ENCODE measurements around the gene TAOK2. TPM values are rescaled to one million over a fixed set of nuclear protein-coding genes. Genes with fewer than 3 reads are reported as not detected.
A peak's percentile ranks its signal among the peaks of the same experiment; 100 is the strongest.

The TAOK2 gene
- total RNA-seq, 6 experiments from 2014 or later: 50.4 to 56.9 (median 53.0) TPM

- H3K36me3 Mint-ChIP-seq (ENCODE audit: low read depth): peaks cover 20% of the 10 kb centered on the region
- peaks cover 22% of the 10 kb centered on the region for H3K4me1 Mint-ChIP-seq (ENCODE audit: low read depth)
- TF ChIP-seq, protein P1, sequence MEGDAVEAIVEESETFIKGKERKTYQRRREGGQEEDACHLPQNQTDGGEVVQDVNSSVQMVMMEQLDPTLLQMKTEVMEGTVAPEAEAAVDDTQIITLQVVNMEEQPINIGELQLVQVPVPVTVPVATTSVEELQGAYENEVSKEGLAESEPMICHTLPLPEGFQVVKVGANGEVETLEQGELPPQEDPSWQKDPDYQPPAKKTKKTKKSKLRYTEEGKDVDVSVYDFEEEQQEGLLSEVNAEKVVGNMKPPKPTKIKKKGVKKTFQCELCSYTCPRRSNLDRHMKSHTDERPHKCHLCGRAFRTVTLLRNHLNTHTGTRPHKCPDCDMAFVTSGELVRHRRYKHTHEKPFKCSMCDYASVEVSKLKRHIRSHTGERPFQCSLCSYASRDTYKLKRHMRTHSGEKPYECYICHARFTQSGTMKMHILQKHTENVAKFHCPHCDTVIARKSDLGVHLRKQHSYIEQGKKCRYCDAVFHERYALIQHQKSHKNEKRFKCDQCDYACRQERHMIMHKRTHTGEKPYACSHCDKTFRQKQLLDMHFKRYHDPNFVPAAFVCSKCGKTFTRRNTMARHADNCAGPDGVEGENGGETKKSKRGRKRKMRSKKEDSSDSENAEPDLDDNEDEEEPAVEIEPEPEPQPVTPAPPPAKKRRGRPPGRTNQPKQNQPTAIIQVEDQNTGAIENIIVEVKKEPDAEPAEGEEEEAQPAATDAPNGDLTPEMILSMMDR (IDR thresholded peaks at IDR 0.05): no peak
- no peak overlapping the region for H3K4me3 Mint-ChIP-seq
- H3K27me3 Mint-ChIP-seq (ENCODE audit: insufficient read depth): peaks cover 5% of the 10 kb centered on the region
- no peaks in the 10 kb centered on the region for H3K9me3 Mint-ChIP-seq
- H3K27ac Mint-ChIP-seq: no peak overlapping the region
- no peak for DNase-seq
Observed at GRCh38 chr16:29990883-29991570, 17.4 kb downstream of the TAOK2 start.

GRCh38 chr16:29991571-29991904, 17.9 kb downstream of the TAOK2 start:
- Mint-ChIP-seq H3K4me1 (ENCODE audit: low read depth) (peaks cover 22% of the 10 kb centered on the region), H3K9me3 (no peaks in the 10 kb centered on the region), H3K4me3 (no peak overlapping the region), H3K27me3 (ENCODE audit: insufficient read depth) (peaks cover 5% of the 10 kb centered on the region), H3K27ac (no peak overlapping the region), H3K36me3 (ENCODE audit: low read depth) (peaks cover 24% of the 10 kb centered on the region)
- no peak for DNase-seq
- TF ChIP-seq, protein P1 (IDR thresholded peaks at IDR 0.05): no peak

- Mint-ChIP-seq H3K9me3 (no peaks in the 10 kb centered on the region), H3K4me1 (ENCODE audit: low read depth) (peaks cover 29% of the 10 kb centered on the region), H3K36me3 (ENCODE audit: low read depth) (peaks cover 29% of the 10 kb centered on the region), H3K27ac (peak overlapping the region; percentile 62; the same call in 1 of the 2 replicates), H3K4me3 (no peak overlapping the region), H3K27me3 (ENCODE audit: insufficient read depth) (peaks cover 5% of the 10 kb centered on the region)
- TF ChIP-seq, protein P1 (IDR thresholded peaks at IDR 0.05): no peak
- peak; percentile 40 for DNase-seq
Observed at GRCh38 chr16:29992344-29992967, 18.8 kb downstream of the TAOK2 start.

DNA sequence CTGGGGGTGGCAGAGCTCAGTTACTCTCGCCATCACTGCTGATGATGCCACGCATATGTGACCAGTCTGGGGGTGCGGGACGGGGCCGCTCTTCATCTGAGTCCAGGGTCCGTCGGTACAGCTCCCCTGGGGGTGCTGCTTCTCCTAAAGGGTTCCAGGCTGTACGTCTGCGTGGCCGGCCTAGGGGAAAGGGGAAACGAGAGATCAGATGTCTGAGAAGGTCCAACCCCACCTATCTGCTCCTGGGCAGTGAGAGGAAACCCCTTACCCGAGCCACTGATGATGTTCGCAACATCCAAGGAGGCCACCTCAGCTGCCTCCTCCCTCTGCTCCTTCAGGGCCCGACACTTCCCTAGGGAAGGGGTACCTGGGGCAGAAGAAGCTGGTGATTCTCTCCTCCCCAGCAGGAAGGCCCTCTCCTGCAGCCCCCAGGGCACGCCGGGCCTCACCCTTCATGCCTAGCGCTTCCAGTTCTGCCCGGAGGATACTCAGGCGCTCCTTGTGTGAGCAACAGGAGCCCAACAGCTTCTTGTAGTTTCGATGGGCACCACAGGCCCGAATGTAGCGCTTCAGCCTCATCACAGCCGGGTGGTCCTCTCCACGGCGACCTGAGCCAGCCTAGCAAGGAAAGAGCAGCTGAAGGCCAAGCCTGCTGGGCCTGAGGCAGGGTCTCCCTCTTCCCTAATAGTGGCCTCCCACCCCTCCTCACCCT, 19.7 kb downstream of the TAOK2 start:
- no peak for DNase-seq
- TF ChIP-seq, protein P1 (IDR thresholded peaks at IDR 0.05): no peak
- Mint-ChIP-seq H3K9me3 (no peaks in the 10 kb centered on the region), H3K27me3 (ENCODE audit: insufficient read depth) (peaks cover 5% of the 10 kb centered on the region), H3K4me3 (0 out of 2 replicates have a peak overlapping the region, but pooled peaks have one; percentile 95), H3K27ac (peak overlapping the region; percentile 98), H3K4me1 (ENCODE audit: low read depth) (peaks cover 29% of the 10 kb centered on the region), H3K36me3 (ENCODE audit: low read depth) (peaks cover 31% of the 10 kb centered on the region)

GRCh38 chr16:29993903-29994599, 20.4 kb downstream of the TAOK2 start:
- H3K27me3 Mint-ChIP-seq (ENCODE audit: insufficient read depth): peaks cover 5% of the 10 kb centered on the region
- H3K4me3 Mint-ChIP-seq: peak overlapping the region; percentile 95
- H3K27ac Mint-ChIP-seq: peak overlapping the region; percentile 98
- H3K4me1 Mint-ChIP-seq (ENCODE audit: low read depth): peaks cover 29% of the 10 kb centered on the region
- TF ChIP-seq, protein P1 (IDR thresholded peaks at IDR 0.05): no peak
- H3K9me3 Mint-ChIP-seq: no peaks in the 10 kb centered on the region
- DNase-seq: no peak
- H3K36me3 Mint-ChIP-seq (ENCODE audit: low read depth): peaks cover 33% of the 10 kb centered on the region
